Measurements from ENCODE around the gene TTC14.

TTC14 gene

GRCh38 chr3:180633722-180634121, 31.8 kb downstream of the TTC14 start:
- DNase-seq (ENCODE audit: low read depth), result no peak

DNA sequence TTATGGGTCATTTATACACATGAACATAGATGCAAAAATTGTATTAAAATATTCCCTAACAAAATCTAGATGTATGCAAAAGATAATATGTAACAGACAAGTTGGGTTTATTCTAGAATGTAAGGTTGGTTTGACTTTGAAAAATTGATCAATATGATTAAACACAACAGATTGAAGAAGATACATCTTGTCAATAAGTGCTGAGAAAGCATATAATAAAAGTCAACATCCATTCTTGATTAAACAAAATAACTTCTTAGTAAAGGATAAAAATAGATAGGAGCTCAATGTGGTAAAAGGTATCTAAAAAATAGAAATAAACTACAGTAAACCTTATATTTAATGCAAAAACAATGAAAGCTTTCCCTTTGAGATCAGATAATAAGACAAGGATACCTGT, 39.0 kb downstream of the TTC14 start:
- no peak for DNase-seq (ENCODE audit: low read depth)

DNA sequence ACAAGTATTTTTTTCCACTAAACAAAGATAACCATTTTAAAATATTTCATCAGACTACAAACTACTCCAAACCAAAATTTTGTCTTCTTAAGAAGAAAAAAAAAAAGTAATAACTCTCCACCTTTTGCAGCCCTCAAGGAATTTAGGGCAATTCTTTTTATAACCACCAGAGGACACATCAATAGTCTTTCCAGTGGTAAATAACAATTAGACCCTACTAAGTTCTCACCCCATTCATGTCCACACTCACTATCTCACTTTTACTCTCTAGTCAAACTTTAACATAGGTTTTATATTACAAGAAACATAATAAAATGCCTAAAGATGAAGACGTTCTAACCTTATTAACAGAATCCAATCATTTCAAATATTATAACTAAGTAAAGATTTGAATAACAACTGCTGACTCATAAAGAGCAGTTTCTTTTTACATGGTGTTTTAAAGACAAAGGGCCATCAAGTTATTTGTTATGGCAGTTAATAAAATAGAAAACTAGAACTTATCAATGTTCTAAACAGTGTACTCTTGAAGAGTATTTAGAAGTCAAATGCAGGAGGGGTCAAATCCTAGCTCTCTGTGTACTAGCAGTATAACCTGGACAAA, 44.3 kb downstream of the TTC14 start:
- no peak for DNase-seq (ENCODE audit: low read depth)

- no peak for DNase-seq (ENCODE audit: low read depth)
Measured at GRCh38 chr3:180656406-180656805, 54.4 kb downstream of the TTC14 start.

GRCh38 chr3:180657094-180657493, 55.1 kb downstream of the TTC14 start:
- DNase-seq (ENCODE audit: low read depth), result no peak
